Activated CD8-positive, alpha-beta memory T cell treated with anti-CD3 and anti-CD28 coated beads, Interleukin-2, amount 50 U/mL, for 4 hours (primary cell): ENCODE measurements around the gene CNDP1.
"Not testable (repeated sequence)": the region's sequence is repeated elsewhere in the genome, so short reads cannot be mapped to it uniquely, and the experiment has no call there.

Experiments used
- DNase-seq: peaks from one replicate; pipeline ENCODE4 v3.0.0-alpha.2; 2020

Gene CNDP1

DNA sequence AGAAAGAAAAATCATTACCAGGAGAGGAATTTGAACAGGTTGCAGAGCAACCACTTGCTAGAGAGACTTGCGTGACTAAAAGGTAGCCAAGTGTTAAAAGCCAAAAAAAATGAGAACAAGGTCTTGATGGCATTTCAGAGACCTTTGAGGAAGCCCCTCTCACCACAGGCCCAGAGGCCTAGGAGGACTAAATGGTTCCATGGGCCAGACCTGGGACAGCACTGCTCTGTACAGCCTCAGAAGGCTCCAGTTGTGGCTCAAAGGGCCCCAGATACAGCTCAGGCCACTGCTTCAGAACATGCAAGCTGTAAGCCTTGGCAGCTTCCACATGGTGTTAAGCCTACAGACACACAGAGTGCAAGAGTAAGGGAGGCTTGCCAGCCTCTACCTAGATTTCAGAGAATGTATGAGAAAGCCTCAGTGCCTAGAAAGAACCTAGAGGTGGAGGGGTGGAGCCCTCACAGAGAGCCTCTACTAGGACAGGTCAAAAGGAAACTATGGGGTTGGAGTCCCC, 15.3 kb downstream of the CNDP1 start:
- DNase-seq, result no peak

DNA sequence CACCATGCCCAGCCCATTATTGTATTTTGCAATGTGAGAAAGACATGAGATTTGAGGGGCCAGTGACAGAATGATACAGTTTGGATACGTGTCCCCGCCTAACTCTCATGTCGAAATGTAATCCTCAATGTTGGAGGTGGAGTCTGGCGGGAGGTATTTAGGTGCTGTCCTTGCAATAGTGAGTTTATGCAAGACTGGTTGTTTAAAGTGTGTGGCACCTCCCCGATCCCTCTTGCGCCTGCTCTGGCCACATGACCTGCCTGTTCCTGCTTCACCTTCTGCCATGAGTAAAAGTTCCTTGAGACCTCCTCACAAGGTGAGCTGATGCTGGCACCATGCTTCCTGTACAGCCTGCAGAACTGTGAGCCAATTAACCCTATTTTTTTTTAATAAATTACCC, 16.6 kb downstream of the CNDP1 start:
- DNase-seq, result no peak

GRCh38 chr18:74551452-74551851, 17.2 kb downstream of the CNDP1 start:
- no peak for DNase-seq

GRCh38 chr18:74551936-74552555, 17.7 kb downstream of the CNDP1 start:
- DNase-seq, result peak; percentile 76

DNA sequence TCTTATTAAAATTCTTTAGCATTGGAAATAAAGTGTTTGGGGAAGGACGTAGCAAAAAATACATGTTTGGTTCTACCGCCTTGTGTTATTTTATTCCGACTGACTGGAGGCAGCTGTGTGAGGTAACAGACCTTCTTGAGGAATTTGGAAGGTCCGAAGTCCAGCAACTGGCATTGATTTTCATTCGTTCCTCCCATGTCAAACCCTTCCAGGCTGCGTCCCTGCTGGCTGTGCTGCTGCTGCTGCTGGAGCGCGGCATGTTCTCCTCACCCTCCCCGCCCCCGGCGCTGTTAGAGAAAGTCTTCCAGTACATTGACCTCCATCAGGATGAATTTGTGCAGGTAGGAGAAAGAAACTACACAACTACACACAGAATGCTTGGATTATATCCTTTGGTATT, 21.8 kb downstream of the CNDP1 start:
- DNase-seq, result no peak

GRCh38 chr18:74558096-74558495, 23.8 kb downstream of the CNDP1 start:
- no peak for DNase-seq

GRCh38 chr18:74562131-74562730, 27.9 kb downstream of the CNDP1 start:
- no peak for DNase-seq

DNA sequence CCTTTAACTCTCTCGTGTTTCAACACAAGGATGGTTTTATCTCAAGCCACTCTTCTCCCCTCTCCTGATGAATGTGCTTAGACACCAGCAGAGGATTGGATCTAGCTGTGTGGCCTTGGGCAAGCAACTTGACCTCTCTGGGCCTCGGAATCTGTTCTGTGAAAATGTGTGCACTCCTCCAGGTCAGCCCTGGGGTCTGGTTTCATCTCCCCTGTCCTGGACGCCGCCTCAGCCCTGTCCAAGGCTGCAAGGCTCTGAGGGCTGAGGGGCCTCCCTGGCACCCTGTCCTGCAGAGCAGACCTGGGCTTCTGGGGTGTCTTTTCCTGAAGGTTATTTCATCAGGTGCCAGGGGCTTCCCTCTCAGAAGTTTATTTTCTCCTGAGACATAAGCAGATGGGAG, 28.5 kb downstream of the CNDP1 start:
- no peak for DNase-seq

DNA sequence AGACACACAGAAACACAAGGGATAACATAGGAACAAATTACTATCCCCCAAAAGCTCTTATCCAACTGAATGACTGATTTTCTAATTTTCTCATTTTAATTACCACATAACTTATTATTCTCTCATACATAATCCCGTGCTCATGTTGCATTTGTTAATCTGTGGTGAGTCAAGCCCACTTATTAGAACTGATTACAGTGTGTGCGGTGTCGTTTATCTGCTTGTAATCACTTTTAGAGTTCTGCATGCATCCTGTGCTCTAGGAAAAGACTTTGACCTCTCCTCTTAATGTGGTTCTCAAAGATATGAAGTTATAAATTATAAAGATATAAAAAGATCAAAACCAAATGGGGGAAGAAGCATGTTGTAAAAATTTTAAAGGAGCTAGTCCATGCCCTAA, 29.7 kb downstream of the CNDP1 start:
- DNase-seq, result no peak

GRCh38 chr18:74565164-74565563, 30.9 kb downstream of the CNDP1 start:
- DNase-seq, result not testable (repeated sequence)

DNA sequence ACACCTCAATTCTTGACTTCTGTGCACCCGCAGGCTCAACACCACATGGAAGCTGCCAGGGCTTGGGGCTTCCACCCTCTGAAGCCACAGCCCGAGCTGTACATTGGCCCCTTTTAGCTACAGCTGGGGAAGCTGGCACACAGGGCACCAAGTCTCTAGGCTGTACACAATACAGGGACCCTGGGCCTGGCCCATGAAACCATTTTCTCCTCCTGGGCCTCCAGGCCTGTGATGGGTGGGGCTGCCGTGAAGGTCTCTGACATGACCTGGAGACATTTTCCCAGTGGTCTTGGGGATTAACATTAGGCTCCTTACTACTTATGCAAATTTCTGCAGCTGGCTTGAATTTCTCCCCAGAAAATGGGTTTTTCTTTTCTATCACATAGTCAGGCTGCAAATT, 31.7 kb downstream of the CNDP1 start:
- not testable (repeated sequence) for DNase-seq

DNA sequence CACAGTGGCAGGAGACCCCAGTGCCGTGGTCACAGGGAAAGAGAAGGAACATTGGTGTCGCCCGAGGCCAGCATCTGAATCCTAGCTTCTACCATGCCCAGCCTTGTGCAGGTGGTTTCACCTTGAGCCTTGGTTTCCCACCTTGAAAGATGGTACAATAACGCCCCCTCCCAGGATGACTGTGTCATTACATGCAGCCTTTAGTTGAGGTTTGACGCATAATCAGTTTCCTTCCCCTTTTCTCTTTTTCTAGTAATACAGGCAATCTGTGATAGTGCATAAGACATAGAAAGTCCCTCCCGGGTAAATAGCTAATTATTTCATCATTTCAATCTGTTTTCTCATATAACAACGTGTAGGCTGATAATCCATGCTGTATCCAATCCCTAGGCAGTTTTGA, 33.5 kb downstream of the CNDP1 start:
- no peak for DNase-seq

DNA sequence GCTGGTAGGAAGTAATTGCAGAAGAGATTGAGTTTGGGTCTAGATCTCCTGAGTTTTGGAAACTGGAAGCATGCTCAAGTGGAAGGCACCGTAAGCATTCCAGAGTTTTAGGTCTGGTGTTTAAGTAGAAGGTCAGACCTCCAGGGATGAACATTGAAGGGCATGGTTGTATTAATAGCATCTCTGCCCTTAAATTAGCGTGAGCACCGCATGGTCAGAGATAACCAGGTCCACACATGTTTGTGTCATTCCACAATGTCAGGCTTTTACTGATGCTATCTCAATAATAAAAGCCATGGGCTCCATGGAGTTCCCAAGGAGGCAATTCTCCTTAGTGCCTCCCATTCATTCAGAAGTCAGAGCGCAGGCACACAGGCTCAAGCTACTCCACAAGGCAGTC, 35.1 kb downstream of the CNDP1 start:
- DNase-seq, result no peak

DNA sequence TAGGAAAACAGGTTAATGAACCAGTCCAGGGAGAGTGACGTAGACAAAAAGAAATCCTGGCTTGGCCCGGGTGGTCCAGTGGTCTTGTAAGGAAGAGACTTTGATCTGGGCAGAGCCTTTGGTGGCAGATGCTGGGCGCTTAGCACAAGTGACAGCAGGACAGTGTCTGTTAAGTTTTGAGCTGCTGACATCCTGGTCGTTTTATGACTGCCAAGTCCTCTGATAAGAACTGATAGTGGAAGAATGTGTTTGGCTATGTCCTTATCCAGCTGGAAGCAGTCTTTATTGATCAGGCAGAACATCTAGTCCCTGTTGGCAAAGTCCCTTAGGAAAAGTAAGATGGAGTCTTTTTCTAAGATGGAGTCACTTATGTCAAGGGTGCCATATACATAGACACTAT, 36.0 kb downstream of the CNDP1 start:
- DNase-seq, result no peak

DNA sequence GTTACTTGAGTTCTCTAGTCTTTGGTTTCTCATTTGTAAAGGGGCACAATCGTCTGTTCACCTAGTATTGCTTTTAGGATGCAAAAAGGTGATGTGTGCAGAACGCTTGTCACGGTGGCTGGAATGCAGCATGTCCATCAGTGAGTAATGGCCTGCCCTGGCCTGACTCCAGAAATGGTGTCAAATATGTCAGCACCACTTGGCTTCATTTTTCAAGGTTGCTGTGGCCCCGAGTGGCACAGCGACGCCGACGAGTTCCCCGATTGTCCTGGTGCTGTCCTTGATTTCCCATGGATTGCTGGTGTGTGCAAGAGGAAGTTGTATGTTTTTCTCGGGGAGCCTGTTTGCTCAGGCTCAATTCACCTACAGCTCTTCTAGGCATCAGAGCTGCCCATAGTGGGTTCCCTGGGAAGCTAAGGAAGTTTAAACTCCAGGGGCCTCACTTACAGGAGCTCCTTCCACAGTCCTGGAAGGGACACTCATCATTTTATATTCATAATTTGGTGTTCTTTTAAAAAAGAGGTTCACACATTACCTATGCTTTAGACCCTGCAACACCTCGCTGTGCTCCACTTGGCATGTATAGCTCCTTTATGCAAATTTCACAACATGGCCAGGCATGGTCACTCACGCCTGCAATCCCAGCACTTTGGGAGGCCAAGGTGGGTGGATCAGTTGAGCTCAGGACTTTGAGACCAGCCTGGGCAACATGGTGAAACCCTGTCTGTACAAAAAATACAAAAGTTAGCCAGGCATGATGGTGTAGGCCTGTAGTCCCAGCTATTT, 37.8 kb downstream of the CNDP1 start:
- DNase-seq, result no peak

- DNase-seq, result no peak
These were observed 38.8 kb downstream of the CNDP1 start for GRCh38 chr18:74573053-74573452.

DNA sequence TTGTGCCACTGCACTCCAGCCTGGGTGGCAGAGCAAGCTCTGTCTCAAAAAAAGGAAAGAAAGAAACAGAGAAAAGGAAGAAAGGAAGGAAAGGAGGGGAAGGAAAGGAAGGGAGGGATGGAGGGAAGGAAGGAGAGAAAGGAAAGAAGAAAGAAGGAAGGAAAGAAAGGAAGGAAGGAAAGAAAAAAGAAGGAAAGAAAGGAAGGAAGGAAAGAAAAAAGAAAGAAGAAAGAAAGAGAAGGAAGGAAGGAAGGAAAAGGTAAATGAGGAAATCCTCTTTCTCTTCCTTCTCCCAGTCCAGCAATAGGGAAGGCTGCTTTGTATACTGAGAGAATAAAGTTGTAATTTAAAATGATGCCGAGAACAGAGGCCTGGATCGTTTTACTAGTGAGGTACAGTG, 40.6 kb downstream of the CNDP1 start:
- no peak for DNase-seq

DNA sequence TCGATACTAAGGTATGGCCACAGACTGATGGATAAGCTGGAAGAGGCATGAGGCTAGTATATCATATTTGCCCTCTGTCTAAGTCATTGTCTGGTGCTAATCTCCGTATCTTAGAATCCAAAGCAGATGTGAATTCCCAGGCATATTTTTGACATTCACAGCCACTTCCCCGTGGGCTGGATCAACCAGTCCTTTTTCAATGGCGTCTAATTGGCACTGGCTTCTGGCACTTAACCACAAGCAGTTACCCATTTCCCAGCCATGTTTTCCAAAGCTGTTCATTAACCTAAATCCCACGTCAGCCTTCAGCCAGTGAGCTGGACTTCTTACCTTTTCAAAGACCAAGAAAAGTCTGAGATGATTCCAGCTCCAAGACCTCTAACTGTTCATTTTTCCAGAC, 42.7 kb downstream of the CNDP1 start:
- no peak for DNase-seq

DNA sequence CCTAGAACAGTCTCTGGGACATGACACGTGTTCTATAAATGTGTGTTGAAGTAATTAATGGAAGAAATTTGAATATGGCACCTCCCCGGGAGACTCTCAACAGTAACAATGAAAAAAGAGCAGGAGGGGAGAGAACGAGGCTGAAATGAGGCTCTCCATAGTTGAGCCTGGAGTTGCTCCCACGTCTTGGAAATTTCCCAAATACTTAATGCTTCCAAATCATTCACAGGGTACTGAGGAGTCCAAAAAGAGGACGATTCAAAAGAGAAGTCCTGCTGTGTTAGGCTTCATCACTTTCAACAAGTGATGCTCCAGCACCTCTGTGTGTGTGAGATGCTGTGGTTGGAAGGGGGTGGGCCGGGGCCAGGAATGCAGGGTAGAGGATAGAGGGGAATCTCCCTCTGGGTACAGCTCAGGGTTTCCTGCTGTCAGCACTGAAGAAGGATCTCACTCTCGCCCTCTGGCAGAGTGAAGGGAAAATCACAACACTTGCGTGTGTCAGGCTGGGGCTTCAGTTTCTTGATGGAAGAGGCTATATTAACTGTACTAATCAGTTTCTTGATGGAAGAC, 45.3 kb downstream of the CNDP1 start:
- no peak for DNase-seq

GRCh38 chr18:74582642-74583041, 48.3 kb downstream of the CNDP1 start:
- no peak for DNase-seq

- no peak for DNase-seq
These were observed 53.1 kb downstream of the CNDP1 start for GRCh38 chr18:74587441-74587840.

DNA sequence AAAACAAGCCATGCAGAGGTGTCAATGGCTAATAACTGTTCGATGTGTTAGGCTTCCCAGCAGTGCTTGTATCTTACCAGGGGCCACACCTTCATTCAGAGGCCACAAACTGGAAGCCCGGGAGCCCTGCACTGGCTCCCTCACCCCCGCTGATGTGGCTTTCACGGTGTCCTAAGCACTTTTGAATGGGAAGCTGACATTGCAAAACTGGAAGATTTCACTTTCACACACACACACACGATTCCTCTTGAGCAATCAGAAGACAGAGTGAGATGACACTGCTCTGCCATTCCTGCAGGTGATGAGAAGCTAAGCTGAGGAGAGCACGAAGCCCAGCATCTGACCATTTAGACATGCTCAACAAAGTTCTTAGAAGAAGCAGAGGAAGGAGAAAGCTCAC, 54.7 kb downstream of the CNDP1 start:
- no peak for DNase-seq

- no peak for DNase-seq
These were observed 55.5 kb downstream of the CNDP1 start for GRCh38 chr18:74589811-74590210.

- DNase-seq, result no peak
These were observed 56.4 kb downstream of the CNDP1 start for GRCh38 chr18:74590671-74591070.
